HL-60 (cell line): ENCODE data around the gene ANKRD11.

ENCODE experiments used
- DNase-seq, 2 experiments: peaks; one replicate each; pipeline ENCODE4 v3.0.0-alpha.2; 2010 to 2020; ENCODE audit warnings: low read depth in 1 of 2, low spot score in 1 of 2
- H3K27ac ChIP-seq: fragments of 250-450 bp; sonication (Bioruptor Pico); replicated peaks from 2 replicates; pipeline ENCODE4 v1.5.1; 2020; ENCODE audit warnings: mild to moderate bottlenecking, moderate library complexity
- H3K27me3 ChIP-seq: fragments of 250-450 bp; sonication (Bioruptor Pico); 2 replicates; pipeline ENCODE4 v1.5.1; 2021; ENCODE audit warnings: mild to moderate bottlenecking, moderate library complexity; ENCODE audit not compliant: insufficient read depth, poor library complexity, severe bottlenecking
- H3K4me3 ChIP-seq: replicated peaks from 2 replicates; pipeline ENCODE4 v1.5.1; 2011; ENCODE audit warnings: mild to moderate bottlenecking, control low read depth, low read length; ENCODE audit not compliant: insufficient read depth
- GABPA ChIP-seq: IDR thresholded peaks from 2 replicates; pipeline ENCODE4 v1.6.1; 2012; ENCODE audit warnings: low read depth
- POLR2AphosphoS5 ChIP-seq: IDR thresholded peaks from 2 replicates; pipeline ENCODE4 v1.6.1; 2012; ENCODE audit warnings: low read depth
- SPI1 ChIP-seq: IDR thresholded peaks from 2 replicates; pipeline ENCODE4 v1.6.1; 2012; ENCODE audit warnings: low read depth, mild to moderate bottlenecking, borderline replicate concordance
- TF ChIP-seq, protein P1 (sequence below): IDR thresholded peaks from 2 replicates; pipeline ENCODE4 v1.6.1; 2012; ENCODE audit warnings: low read depth; ENCODE audit not compliant: insufficient replicate concordance
- TF ChIP-seq, protein P2 (sequence below): IDR thresholded peaks from one replicate; pipeline ENCODE4 v1.5.1; 2011; ENCODE audit warnings: low read length, control low read depth, inconsistent platforms; ENCODE audit not compliant: insufficient read depth

Gene ANKRD11

DNA sequence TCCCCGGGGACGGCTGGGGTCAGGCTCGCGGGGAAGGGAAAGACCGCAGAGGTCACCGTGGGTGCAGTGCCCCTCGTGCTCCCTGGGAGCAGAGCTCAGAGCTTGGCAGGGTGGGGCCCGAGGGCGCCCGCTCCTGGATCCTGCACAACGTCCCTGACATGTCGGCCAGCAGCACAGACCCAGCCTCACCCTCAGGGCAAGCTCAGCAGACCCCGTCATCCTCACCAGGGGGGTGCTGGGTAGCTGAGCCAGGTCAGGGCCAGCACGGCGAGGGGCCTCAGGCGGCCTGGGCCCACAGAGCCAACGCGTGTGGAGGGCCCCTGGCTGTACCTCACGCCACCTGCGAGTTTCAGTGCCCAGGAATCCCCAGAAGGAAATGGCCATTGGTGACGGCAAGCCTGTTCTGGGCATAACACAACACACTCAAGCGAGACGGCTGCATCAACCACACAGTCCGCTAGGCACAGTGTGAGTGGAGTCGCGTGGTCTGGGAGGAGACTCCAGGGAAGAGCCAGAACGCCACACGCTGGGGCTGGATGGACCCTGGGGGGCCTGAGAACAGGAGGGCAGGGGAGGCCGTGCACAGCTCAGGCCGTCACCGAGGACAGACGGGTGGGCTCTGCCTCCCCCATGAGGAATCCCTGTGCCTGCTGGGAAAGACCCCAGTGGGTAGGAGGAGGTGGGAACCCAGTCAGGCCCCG, 212.6 kb downstream of the ANKRD11 start:
- Histone ChIP-seq H3K27me3 (no peaks in the 10 kb centered on the region), H3K27ac (no peak overlapping the region), H3K4me3 (no peak overlapping the region)
- TF ChIP-seq GABPA, result no peak
- TF ChIP-seq, protein P1, sequence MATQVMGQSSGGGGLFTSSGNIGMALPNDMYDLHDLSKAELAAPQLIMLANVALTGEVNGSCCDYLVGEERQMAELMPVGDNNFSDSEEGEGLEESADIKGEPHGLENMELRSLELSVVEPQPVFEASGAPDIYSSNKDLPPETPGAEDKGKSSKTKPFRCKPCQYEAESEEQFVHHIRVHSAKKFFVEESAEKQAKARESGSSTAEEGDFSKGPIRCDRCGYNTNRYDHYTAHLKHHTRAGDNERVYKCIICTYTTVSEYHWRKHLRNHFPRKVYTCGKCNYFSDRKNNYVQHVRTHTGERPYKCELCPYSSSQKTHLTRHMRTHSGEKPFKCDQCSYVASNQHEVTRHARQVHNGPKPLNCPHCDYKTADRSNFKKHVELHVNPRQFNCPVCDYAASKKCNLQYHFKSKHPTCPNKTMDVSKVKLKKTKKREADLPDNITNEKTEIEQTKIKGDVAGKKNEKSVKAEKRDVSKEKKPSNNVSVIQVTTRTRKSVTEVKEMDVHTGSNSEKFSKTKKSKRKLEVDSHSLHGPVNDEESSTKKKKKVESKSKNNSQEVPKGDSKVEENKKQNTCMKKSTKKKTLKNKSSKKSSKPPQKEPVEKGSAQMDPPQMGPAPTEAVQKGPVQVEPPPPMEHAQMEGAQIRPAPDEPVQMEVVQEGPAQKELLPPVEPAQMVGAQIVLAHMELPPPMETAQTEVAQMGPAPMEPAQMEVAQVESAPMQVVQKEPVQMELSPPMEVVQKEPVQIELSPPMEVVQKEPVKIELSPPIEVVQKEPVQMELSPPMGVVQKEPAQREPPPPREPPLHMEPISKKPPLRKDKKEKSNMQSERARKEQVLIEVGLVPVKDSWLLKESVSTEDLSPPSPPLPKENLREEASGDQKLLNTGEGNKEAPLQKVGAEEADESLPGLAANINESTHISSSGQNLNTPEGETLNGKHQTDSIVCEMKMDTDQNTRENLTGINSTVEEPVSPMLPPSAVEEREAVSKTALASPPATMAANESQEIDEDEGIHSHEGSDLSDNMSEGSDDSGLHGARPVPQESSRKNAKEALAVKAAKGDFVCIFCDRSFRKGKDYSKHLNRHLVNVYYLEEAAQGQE, result no peak
- no peak for TF ChIP-seq SPI1
- TF ChIP-seq, protein P2, sequence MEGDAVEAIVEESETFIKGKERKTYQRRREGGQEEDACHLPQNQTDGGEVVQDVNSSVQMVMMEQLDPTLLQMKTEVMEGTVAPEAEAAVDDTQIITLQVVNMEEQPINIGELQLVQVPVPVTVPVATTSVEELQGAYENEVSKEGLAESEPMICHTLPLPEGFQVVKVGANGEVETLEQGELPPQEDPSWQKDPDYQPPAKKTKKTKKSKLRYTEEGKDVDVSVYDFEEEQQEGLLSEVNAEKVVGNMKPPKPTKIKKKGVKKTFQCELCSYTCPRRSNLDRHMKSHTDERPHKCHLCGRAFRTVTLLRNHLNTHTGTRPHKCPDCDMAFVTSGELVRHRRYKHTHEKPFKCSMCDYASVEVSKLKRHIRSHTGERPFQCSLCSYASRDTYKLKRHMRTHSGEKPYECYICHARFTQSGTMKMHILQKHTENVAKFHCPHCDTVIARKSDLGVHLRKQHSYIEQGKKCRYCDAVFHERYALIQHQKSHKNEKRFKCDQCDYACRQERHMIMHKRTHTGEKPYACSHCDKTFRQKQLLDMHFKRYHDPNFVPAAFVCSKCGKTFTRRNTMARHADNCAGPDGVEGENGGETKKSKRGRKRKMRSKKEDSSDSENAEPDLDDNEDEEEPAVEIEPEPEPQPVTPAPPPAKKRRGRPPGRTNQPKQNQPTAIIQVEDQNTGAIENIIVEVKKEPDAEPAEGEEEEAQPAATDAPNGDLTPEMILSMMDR, result no peak
- no peak for TF ChIP-seq POLR2AphosphoS5
- no peak for DNase-seq

DNA sequence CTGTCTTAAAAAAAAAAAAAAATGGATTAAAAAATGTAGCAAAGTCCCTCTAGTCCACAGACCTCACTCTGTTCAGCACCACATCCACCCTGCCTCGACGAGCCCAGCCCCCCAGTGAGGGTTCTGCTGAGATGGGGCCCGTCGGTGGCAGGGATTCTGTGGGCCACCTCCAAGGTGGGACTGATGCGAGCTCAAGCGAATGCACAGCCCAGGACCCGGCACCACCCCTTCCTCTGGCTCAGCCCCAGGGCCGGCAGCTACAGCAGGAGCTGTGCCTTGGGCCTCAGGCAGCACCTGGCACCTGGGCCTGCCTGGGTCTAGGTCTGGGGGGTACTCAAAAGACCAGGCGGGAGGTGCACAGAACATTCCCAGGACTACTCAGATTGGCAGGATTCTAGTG, 213.3 kb downstream of the ANKRD11 start:
- no peak overlapping the region for H3K27ac ChIP-seq
- H3K27me3 ChIP-seq, result no peaks in the 10 kb centered on the region
- H3K4me3 ChIP-seq, result no peak overlapping the region
- TF ChIP-seq, protein P1, result no peak
- TF ChIP-seq, protein P2, result no peak
- TF ChIP-seq POLR2AphosphoS5 (no peak), SPI1 (no peak), GABPA (no peak)
- no peak for DNase-seq

DNA sequence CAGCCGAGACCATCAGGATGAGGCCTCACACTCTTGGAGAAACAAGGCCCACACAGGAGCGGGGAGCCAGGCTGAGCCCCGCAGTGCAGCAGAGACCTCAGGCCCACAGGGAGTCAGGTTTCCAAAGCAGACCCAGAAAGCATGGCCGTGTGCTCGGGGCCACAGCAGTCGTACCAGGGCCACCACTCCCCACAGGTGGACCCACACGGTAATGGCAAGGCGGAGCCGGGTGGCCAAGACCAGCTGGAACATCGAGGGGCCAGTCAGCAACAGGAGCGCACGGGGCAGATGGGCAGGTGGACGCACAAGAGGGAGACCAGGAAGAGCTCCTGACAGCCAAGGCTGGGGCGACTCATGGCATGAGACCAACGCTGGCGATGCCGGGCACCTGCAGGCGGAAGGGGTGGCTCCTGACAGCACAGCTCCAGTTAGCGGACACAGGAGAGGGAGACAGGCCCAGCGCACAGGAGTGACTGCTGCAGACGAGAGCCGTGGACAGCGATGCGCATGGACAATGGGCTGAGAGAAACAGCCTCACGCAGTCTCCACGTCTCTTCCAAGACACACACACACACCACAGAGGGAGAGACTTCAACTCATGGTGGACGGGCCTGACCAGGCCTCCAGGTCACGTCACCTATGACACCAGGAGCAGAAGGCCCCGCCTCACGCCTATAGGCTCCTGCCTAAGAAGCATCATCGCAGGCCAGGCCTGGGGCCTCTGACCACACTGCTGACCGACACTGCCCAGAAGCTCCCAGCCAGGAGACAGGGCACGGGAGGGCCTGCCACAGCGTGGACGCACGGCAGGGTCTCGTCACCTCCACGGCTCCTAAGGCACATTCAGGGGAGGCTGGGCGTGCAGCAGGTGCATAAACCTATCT, 214.3 kb downstream of the ANKRD11 start:
- no peak for DNase-seq
- Histone ChIP-seq H3K27ac (no peak overlapping the region), H3K27me3 (no peaks in the 10 kb centered on the region), H3K4me3 (no peak overlapping the region)
- TF ChIP-seq GABPA (no peak), SPI1 (no peak), POLR2AphosphoS5 (no peak)
- TF ChIP-seq, protein P1, result no peak
- TF ChIP-seq, protein P2, result no peak
